NOMO-1 treated with dmso at 0.1 percent for 144 hours (cell line): ENCODE data around the gene SMIM20.
"Not testable (repeated sequence)": the region's sequence is repeated elsewhere in the genome, so short reads cannot be mapped to it uniquely, and the experiment has no call there.

ENCODE experiments used
- DNase-seq: peaks from one replicate; lab custom pipeline; 2025; ENCODE audit not compliant: unreplicated experiment; lab: John Stamatoyannopoulos, UW

The SMIM20 gene

DNA sequence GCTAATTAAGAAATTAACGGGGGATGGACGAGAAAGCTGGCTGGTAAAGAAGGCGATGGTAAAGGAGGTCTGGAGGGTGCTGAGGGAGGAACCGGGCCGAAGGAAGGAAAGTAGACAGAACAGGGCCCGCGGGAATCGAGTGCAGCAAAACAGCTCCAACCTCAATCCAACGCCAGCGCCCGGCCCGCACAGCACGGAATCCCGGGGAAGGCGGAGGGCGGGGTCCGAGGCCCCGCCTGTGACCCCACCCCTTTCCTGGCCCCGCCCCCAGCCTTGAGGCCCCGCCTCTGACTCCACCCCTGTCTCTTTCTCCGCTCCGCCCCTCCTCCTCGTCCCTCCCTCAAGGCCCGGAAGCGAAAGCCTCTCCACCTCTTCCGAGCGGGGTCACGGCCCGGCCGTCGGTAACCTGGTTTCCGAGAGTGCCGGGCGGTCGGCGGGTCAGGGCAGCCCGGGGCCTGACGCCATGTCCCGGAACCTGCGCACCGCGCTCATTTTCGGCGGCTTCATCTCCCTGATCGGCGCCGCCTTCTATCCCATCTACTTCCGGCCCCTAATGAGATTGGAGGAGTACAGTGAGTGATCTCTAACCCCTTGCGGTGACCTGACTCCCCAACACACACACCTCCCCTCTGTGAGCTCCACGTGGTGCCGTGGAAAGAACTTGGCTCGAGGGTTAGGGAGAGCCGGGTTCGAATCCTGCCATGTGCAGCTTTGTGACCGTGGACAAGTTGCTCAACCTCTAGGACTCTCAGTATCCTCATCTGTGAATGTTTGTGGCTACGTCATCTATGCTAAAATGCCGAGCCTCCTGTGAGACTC lies at the start of gene SMIM20:
SMIM20 (plus strand) TSS at position 370 of the 819 bp plus-strand sequence; CDS start at position 464, 94 bp downstream.
- peak; percentile 94 for DNase-seq

- DNase-seq, result no peak
Observed at GRCh38 chr4:25865586-25865985, 48.4 kb upstream of the SMIM20 start.

DNA sequence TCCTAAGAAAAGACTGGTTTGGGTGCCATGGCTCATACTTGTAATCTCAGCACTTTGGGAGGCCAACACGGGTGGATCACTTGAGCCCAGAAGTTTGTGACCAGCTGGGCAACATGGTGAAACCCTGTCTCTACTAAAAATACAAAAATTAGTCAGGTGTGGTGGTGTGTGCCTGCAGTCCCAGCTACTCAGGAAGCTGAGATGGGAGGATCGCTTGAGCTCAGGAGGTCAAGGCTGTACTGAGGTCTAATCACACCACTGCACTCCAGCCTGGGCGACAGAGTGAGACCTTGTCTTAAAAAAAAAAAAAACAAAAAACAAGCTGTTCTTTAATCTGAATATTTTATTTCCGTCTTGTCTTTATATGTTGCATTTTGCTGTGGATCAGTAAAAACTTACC lies 47.6 kb upstream of the SMIM20 start:
- DNase-seq, result not testable (repeated sequence)

- no peak for DNase-seq
Observed at GRCh38 chr4:25867781-25868294, 46.2 kb upstream of the SMIM20 start.

- no peak for DNase-seq
Observed at GRCh38 chr4:25870081-25870480, 43.9 kb upstream of the SMIM20 start.

DNA sequence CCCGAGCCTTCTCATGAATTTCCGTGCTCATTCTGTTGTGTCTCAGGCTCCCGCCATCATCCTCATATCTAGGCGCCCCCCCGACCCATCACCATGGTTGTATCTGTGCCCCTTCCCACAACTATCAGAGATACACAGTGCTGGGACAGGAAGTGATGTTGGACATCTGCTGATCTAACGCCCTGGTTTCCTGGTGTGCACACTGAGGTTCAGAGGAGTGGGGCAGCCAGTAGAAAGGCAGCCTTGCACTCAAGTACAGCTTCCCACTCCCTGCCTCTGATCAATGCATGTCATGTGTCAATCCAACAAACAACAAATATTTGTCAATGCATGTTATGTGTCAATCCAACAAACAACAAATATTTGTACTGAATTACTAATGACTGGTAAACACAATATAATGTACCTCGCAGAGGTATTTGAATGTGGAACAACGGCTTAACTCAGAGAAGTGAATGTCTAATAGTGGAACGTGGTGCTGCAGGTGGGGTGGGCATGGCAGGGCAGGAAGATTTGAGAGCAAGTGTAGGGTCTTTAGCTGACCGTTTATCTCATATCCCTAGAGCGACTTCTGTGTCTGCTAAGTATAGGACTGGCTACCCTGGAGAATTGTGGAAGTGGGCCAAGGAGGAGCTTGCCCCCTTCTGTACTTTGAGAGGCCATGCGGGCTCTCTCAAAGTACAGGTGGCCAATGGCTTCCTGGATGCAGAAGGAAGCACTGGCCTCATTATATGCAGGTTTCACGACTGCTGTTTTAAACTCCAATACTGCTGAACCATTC lies 41.0 kb upstream of the SMIM20 start:
- no peak for DNase-seq

GRCh38 chr4:25873632-25874129 lies 40.3 kb upstream of the SMIM20 start:
- no peak for DNase-seq

DNA sequence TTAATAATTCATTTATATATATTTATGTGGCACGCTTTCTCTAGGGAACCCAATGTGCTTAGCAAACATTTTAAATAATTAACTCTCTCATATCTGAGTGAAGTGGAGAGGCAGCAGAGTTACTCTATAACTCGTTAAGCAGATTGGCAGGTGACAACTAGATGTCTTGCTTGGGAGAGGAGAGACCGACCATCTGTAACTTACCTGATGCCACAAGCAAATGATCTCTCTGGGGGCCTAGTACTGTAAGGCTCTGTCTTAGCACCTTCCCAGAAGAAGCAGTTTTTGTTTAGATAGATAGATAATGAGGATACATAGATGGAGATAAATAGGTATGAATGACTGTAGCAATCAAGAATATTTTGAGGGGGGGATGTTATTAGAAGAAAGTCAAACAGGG lies 39.4 kb upstream of the SMIM20 start:
- no peak for DNase-seq

DNA sequence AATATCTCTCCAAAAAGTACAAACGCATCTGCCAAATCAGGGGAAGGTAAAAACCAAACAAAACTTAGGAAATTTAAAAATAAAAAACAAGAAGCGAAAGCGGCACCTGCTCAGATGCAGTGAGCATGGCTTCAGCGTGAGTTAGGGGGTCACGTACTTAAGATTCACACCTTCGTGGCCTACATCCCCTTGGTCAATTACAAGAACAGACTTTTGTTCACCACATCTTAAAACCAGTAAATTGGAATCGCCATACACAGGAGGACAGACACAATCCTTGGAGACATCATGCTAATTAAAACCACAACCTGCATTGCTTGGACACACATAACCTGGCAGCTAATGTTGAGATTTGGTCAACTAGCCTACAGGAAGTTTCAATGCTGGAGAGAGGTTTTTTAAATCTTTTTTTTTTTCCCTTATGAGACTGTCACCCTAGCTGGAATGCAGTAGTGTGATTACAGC lies 38.7 kb upstream of the SMIM20 start:
- DNase-seq, result no peak

DNA sequence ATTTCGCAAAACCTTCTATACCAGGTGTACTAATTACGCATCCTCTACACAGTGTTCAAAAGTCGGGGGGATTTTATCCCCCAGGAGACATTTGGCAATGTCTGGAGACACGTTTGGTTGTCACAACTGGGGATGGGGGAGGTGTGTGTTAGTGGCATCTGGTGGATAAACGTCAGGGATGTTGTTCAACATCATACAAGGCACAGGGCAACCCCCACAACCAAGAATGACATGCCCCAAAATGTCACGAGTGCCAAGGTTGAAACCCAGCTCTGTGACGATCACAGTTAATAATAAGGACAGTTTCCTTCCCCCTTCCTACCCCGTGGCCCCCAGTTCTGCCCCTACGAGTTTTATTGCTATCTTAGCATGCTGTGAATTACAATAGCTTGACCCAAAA lies 35.3 kb upstream of the SMIM20 start:
- no peak for DNase-seq

DNA sequence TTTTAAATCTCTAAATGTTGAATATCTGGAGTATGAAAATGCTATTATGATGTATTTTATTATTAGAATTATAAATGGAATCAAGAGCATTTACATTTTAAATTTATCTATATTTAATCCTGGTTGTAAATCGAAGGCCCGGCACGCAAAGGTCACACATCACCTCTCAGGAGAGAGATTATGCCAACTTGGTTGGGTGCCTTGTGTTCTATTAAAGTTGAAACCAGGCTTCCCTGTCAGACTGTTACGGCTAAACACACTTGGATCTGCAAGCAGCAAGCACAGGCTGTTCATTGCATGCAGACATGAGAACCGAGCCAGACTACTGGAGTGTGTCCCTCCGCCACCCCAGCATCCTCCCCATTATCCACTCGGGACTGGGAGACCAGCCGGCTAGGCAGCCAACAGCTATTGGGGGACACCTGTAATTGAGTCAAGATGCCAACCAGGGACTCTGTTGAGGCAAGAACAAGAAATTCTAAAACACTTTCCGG lies 34.9 kb upstream of the SMIM20 start:
- DNase-seq, result no peak

DNA sequence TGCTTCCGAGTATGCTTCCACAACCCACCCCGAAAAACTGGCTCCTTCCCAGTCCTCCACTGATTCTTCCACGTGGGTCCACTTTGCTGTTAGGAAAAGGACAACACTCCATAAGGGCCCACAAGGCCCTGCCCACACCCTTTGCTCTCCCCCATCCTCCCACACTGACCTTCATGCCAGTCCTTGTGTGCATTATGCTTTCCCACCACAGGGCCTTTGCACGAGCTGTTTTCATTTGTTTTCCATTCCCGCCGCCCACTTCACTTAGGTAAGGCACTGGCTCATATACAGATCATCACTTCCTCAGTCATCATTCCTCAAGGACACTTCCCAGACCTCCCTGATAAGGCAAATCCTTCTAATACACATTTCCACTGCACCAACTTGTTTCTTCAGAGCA lies 34.4 kb upstream of the SMIM20 start:
- no peak for DNase-seq

DNA sequence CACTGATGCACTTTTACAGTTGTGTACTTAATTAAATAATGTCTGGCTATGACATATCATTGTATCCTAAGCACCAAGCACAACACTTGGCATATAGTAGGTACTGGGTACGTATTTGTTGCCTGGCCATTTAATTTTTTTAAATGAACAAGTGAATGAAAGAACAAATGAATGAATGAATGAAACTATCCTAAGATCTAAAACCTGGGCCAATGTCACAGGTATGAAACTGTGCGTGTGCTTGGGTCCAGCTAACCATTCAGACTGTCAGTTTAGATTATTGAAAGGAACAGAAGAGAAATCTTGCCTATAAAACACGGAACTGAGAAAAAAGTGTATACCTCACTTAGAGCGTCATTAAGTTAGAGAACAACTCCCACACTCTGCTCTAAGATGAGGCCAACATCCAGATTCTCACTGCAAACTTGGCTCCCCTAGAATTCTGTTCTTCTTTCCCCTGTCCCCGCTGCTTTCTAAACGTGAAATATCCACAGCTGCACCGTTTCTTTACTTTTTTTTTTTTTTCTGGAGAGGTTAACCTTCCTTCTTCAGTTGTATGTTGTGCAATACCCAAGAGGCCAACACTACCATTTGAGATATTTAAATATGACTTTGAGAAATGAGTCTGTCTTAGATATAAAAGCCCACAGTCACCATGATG lies 33.9 kb upstream of the SMIM20 start:
- DNase-seq, result peak; percentile 58

DNA sequence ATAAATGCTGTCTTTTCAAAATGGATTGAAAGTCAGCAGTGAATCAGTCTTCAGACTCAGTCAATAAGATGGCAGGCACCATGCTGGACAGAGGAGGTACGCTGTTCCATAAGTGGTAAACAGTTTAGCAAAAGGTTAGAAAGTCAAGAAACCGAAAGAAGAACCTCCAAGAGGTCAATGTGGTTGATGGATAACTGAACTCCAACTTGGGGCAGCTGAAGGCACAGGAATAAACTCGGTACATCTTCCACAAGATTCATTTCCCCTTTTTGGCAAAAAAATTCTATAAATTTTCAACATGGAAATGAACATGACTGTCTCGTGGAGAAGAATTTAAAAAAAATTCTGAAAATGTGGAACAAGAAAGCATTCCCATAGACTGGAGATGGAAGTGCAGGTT lies 32.8 kb upstream of the SMIM20 start:
- peak; percentile 79 for DNase-seq

DNA sequence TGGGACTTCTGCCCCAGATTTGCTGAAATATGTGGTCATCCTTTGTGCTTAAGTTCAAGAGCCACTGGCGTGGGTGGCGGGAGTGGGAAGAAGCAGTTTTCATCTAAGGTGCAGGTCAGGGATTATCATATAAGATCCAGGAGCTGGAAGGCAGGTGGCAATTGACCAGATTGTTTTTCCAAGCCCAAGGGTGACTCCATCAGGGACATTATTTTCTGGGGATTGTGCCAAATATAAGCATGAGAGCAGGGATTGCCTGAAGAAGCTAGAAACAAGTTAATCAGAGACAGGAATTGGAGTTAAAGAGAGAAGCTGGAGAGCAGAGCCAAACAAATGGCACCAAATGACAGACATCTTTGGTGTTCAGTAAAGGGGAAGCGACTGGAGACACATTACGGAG lies 31.8 kb upstream of the SMIM20 start:
- no peak for DNase-seq

DNA sequence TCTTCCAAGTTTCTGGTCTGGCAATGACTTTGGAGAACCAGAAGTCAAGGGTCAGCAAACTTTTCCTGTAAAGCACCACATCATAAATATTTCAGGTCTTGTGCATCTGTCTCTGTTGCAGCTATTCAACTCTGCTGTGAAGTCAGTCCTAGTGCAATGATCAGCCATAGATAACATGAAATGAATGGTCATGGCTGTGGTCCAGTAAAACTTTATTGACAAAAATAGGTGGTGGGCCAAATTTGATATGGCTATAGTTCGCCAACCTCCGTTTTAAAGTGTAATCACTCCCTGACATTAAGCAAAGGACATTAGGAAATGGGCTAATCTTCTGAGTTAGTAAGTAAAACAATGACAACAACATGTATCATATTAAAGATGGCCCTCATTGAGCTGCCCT lies 30.5 kb upstream of the SMIM20 start:
- DNase-seq, result no peak

GRCh38 chr4:25884031-25884782 lies 29.8 kb upstream of the SMIM20 start:
- peak; percentile 19 for DNase-seq

- DNase-seq, result no peak
Observed at GRCh38 chr4:25888781-25889180, 25.2 kb upstream of the SMIM20 start.

DNA sequence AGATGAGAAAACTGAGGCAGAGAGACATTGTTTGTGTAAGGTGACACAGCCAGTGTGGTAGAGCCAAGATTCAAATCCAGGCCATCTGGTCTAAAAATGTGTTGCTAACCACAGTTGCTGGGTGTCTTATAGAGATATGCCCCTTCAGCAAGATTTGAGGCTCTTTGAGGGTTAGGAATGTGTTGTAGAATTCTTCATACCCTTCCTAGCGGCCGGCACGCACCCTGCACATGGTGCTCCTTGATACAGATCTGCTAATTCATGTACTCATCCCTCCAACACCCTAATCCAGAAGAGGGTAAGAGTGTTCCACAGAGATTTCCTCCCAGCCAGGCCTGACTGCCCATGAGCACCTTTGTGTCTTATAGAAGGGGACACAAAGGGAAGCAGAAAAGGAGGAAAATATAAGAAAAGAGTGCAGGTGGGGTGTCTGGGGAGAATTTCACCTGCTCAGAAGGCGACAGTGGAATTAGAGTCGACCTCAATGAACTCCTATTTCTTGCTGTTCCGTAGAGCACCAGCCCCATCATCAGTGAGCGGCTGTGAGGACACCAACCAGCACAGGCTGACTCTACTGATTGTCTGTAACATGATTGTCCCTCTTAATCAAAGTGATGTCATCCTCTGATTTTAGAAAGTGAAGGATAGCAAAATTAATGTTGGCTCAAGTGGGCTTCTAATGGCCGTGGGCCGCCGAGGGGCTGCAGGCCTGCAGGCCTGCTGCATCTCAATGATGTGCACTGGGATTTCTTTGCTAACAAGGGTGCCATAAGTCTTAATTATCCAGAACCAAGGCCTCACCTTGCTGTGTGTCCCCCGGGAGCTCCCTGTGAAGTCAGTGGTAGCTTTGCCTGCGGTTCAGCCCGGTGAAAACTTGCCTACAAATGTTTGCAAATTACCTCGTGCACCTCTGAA lies 24.2 kb upstream of the SMIM20 start:
- DNase-seq, result no peak
